ENCODE measurements around the gene GPR34.

GRCh38 chrX:41655101-41655500 lies 33.7 kb upstream of the GPR34 start:
- TF ChIP-seq, protein P1, sequence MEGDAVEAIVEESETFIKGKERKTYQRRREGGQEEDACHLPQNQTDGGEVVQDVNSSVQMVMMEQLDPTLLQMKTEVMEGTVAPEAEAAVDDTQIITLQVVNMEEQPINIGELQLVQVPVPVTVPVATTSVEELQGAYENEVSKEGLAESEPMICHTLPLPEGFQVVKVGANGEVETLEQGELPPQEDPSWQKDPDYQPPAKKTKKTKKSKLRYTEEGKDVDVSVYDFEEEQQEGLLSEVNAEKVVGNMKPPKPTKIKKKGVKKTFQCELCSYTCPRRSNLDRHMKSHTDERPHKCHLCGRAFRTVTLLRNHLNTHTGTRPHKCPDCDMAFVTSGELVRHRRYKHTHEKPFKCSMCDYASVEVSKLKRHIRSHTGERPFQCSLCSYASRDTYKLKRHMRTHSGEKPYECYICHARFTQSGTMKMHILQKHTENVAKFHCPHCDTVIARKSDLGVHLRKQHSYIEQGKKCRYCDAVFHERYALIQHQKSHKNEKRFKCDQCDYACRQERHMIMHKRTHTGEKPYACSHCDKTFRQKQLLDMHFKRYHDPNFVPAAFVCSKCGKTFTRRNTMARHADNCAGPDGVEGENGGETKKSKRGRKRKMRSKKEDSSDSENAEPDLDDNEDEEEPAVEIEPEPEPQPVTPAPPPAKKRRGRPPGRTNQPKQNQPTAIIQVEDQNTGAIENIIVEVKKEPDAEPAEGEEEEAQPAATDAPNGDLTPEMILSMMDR (IDR thresholded peaks at IDR 0.05; ENCODE audit: low read depth, low read length, poor library complexity, severe bottlenecking), result no peak
- no peak for TF ChIP-seq EZH2phosphoT487 (IDR thresholded peaks at IDR 0.05; ENCODE audit: borderline replicate concordance, low read length)
